Left lung (tissue), 10 donors: ENCODE data around the gene C9orf43. TPM values are rescaled to one million over a fixed set of nuclear protein-coding genes. Genes with fewer than 3 reads are reported as not detected.

ENCODE experiments used
- ATAC-seq: fragments of 200-7000 bp; cut with Tn5 transposase; one replicate; pipeline ENCODE4 v1.9.1; 2020; ENCODE audit warnings: moderate library complexity
- DNase-seq, 4 donors: peaks; one replicate each; pipeline ENCODE4 v3.0.0-alpha.2; 2013 to 2020
- H3K27ac ChIP-seq, 2 donors: fragments of 200-600 bp; sonication (generic) in 1 of 2; one replicate each; pipeline versions ENCODE4 v1.5.0 to v1.8.0; 2020 to 2021
- H3K27me3 ChIP-seq, 2 donors: fragments of 200-600 bp; sonication (generic) in 1 of 2; one replicate each; pipeline versions ENCODE4 v1.5.0 to v1.8.0; 2020 to 2021
- H3K36me3 ChIP-seq, 2 donors: fragments of 200-600 bp; sonication (generic) in 1 of 2; one replicate each; pipeline versions ENCODE4 v1.5.0 to v1.8.0; 2020 to 2021
- H3K4me1 ChIP-seq, 2 donors: fragments of 200-600 bp; one replicate each; pipeline ENCODE4 v1.8.0; 2021
- H3K4me3 ChIP-seq, 2 donors: fragments of 200-600 bp; sonication (generic) in 1 of 2; one replicate each; pipeline versions ENCODE4 v1.5.0 to v1.8.0; 2020 to 2021; ENCODE audit warnings: mild to moderate bottlenecking in 1 of 2
- H3K9me3 ChIP-seq, 2 donors: fragments of 200-600 bp; sonication (generic) in 1 of 2; one replicate each; pipeline versions ENCODE4 v1.5.0 to v1.8.0; 2020 to 2021
- CTCF ChIP-seq, 2 donors: fragments of 200-600 bp; sonication (generic) in 1 of 2; IDR thresholded peaks; one replicate each; pipeline versions ENCODE4 v1.5.0 to v1.8.0; 2021; ENCODE audit warnings: antibody characterized with exemption in 2 of 2
- intact Hi-C, 2 donors: fragments of 100-400 bp; cut with DNase I; formaldehyde crosslinking; loops; one replicate each; pipeline versions ENCODE4 v1.11.2 to v1.14.2; 2022
- polyA plus RNA-seq, 6 donors: library from polyadenylated mRNA; unstranded; fragments of 120-200 nt; gene quantifications; one replicate each; pipeline ENCODE4 v1.2.1, GENCODE V29; 2013; ENCODE audit not compliant: insufficient read length in 6 of 6
- total RNA-seq, 2 donors: library from RNA; stranded (reverse); fragmentation: NEBNext Ultra II Directional; extraction: Animal tissue kit (Norgen Biotek cat#: 25700); gene quantifications; one replicate each; pipeline ENCODE4 v1.2.1, GENCODE V29; 2021
- donor health status: DM: no; HTN: yes; CAD: no.
- donor health status: DM: no; HTN: no; CAD: no.

The C9orf43 gene
- total and polyA plus RNA-seq, 8 donors = 0.47 to 1.2 (median 0.74) TPM

DNA sequence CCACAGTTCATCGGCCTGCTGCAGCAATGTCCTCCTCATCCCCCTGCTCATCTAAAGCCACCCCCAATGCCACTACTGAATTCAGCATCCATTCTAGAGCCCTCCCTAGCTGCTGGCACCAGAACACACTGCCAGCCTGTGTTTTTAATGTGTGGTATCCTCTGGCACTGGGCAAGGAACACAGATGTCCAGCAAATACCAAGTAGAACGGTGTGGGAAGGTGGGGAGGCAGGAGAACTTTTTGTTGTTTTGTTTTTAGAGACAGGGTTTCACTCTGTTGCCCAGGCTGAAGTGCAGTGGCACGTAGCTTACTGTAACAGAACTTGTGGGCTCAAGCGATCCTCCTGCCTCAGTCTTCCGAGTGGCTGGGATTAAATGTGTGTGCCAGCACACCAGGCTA, 38.5 kb upstream of the C9orf43 start:
- H3K4me1 ChIP-seq = peaks cover 0 to 9% of the 10 kb centered on the region in 2 donors
- H3K9me3 ChIP-seq = no peaks in the 10 kb centered on the region
- no peak overlapping the region for H3K27ac ChIP-seq
- intact Hi-C loops = no loop called here
- ATAC-seq (no peak), DNase-seq (no peak)
- peaks cover 0 to 19% of the 10 kb centered on the region in 2 donors for H3K36me3 ChIP-seq
- TF ChIP-seq CTCF (IDR thresholded peaks at IDR 0.05) = no peak
- H3K4me3 ChIP-seq = no peak overlapping the region
- H3K27me3 ChIP-seq = no peaks in the 10 kb centered on the region

- peaks cover 0 to 19% of the 10 kb centered on the region in 2 donors for H3K36me3 ChIP-seq
- no peaks in the 10 kb centered on the region for H3K9me3 ChIP-seq
- TF ChIP-seq CTCF (IDR thresholded peaks at IDR 0.05) = no peak
- no peak overlapping the region for H3K27ac ChIP-seq
- H3K4me3 ChIP-seq = no peak overlapping the region
- no peak for DNase-seq
- intact Hi-C loops = no loop called here
- no peaks in the 10 kb centered on the region for H3K27me3 ChIP-seq
- no peak for ATAC-seq
- H3K4me1 ChIP-seq = peaks cover 0 to 9% of the 10 kb centered on the region in 2 donors
These were observed 37.3 kb upstream of the C9orf43 start for GRCh38 chr9:113373256-113373655.

DNA sequence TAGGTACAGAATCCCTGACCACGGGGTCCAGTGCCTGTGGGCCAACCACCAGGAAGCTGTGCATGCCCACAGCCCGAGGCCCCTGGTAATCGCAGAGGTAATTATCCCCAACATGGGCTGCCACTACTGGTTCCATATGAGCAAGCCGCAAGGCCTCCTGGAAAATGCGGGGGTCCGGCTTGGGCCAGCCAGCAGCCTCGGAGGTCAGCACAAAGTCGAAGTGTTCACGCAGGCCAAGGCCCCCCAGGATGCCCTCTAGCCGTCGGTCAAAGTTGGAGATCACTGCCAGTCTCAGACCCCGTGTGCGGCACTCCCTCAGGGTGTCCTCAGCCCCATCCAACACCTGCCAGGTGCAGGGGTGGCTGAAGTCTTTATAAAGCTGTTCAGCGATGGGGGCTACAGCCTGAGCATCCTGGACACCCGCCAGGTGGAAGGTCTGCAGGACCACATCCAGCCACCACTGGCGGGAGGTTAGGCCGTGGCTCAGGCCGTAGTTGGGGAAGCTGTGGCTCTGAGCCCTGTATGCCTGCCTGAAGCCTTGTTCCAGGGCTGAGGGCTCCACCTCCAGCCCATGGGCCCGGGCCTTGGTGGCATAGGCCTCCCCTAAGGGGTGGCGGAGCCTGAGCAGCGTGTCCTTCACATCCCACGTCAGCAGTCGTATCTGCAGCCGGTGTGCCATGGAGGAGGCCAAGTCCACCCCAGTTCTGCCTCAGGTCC, 36.7 kb upstream of the C9orf43 start:
- ATAC-seq (no peak), DNase-seq (no peak)
- no peak overlapping the region for H3K27ac ChIP-seq
- peaks cover 0 to 9% of the 10 kb centered on the region in 2 donors for H3K4me1 ChIP-seq
- no peak for TF ChIP-seq CTCF (IDR thresholded peaks at IDR 0.05)
- H3K4me3 ChIP-seq = no peak overlapping the region
- intact Hi-C loops = no loop called here
- H3K27me3 ChIP-seq = no peaks in the 10 kb centered on the region
- H3K36me3 ChIP-seq = peaks cover 0 to 19% of the 10 kb centered on the region in 2 donors
- H3K9me3 ChIP-seq = no peaks in the 10 kb centered on the region

GRCh38 chr9:113375057-113376023, 35.2 kb upstream of the C9orf43 start:
- peak overlapping the region; percentile 59 to 83 for H3K4me3 ChIP-seq
- no peak for ATAC-seq
- intact Hi-C loops = no loop called here

More at GRCh38 chr9:113375057-113376023, 35.2 kb upstream of the C9orf43 start:
- Histone ChIP-seq H3K4me1 (peaks cover 0 to 9% of the 10 kb centered on the region in 2 donors), H3K27ac (no peak overlapping the region), H3K27me3 (no peaks in the 10 kb centered on the region), H3K36me3 (peaks cover 0 to 19% of the 10 kb centered on the region in 2 donors), H3K9me3 (no peaks in the 10 kb centered on the region)
- TF ChIP-seq CTCF (IDR thresholded peaks at IDR 0.05) = no peak
- DNase-seq = no peak
